Naive thymus-derived CD8-positive, alpha-beta T cell (primary cell): ENCODE data around the gene SCYGR1. TPM values are rescaled to one million over a fixed set of nuclear protein-coding genes. Genes with fewer than 3 reads are reported as not detected.
"Not testable (repeated sequence)": the region's sequence is repeated elsewhere in the genome, so short reads cannot be mapped to it uniquely, and the experiment has no call there.

Experiments used
- ATAC-seq, 2 donors: fragments of 150-1000 bp; cut with Tn5 transposase in 1 of 2; sonication (Bioruptor Pico), chemical (Tn5 transposase) in 1 of 2; 1 replicate in 1 of 2; 2 replicates in 1 of 2; pipeline ENCODE4 v1.10.0; 2021; ENCODE audit warnings: mild to moderate bottlenecking in 2 of 2, moderate library complexity in 2 of 2
- POLR2A ChIA-PET: fragments of 350-600 bp; sonication (Branson Sonifier 250); formaldehyde crosslinking; loops from one replicate; lab custom pipeline; 2021; ENCODE audit warnings: antibody characterized with exemption; lab: Charles Lee
- DNase-seq, 10 donors: peaks; one replicate each; pipeline versions ENCODE4 v3.0.0 to v3.0.0-alpha.2; 2020 to 2022
- H3K27ac Mint-ChIP-seq, 10 donors: one replicate each; pipeline ENCODE4 v1.8.0; 2020 to 2022; ENCODE audit warnings: mild to moderate bottlenecking in 10 of 10, mixed read lengths in 10 of 10, moderate library complexity in 4 of 10, inconsistent platforms in 1 of 10
- H3K27me3 Mint-ChIP-seq, 5 donors: one replicate each; pipeline ENCODE4 v1.8.0; 2021 to 2022; ENCODE audit warnings: mixed read lengths in 5 of 5
- H3K36me3 Mint-ChIP-seq, 3 donors: one replicate each; pipeline ENCODE4 v1.8.0; 2020 to 2022; ENCODE audit warnings: mixed read lengths in 3 of 3, mild to moderate bottlenecking in 2 of 3, inconsistent platforms in 1 of 3
- H3K4me1 Mint-ChIP-seq, 4 donors: one replicate each; pipeline ENCODE4 v1.8.0; 2021 to 2022; ENCODE audit warnings: mixed read lengths in 4 of 4
- H3K4me3 Mint-ChIP-seq, 10 donors: one replicate each; pipeline ENCODE4 v1.8.0; 2020 to 2022; ENCODE audit warnings: mild to moderate bottlenecking in 10 of 10, mixed read lengths in 10 of 10, moderate library complexity in 6 of 10, inconsistent platforms in 1 of 10
- H3K9me3 Mint-ChIP-seq, 9 donors: one replicate each; pipeline ENCODE4 v1.8.0; 2020 to 2022; ENCODE audit warnings: mixed read lengths in 9 of 9, mild to moderate bottlenecking in 3 of 9, inconsistent platforms in 1 of 9, moderate library complexity in 1 of 9
- polyA plus RNA-seq, 3 donors: library from polyadenylated mRNA; unstranded; fragments of 300-500 nt; fragmentation: Illumina TruSeq; gene quantifications; one replicate each; pipeline ENCODE4 v1.2.3, GENCODE V29; 2021
- total RNA-seq, 8 experiments: library from RNA in 2 of 8; stranded (reverse) in 2 of 8; gene quantifications; one replicate each; pipeline ENCODE4 v1.2.3 and lab custom pipeline; 2021 to 2026

The SCYGR1 gene
- total and polyA plus RNA-seq, 5 experiments from 2014 or later: not detected

GRCh38 chr2:227397562-227397961 lies 9.8 kb upstream of the SCYGR1 start:
- H3K36me3 Mint-ChIP-seq: no peaks in the 10 kb centered on the region
- H3K27ac Mint-ChIP-seq: peak overlapping the region in 1 of 10 donors; percentile 0
- peaks cover 15 to 36% (median 21%) of the 10 kb centered on the region in 4 donors for H3K4me1 Mint-ChIP-seq
- no peak overlapping the region for H3K4me3 Mint-ChIP-seq
- POLR2A ChIA-PET: no interaction called here
- no peak for ATAC-seq
- no peak for DNase-seq
- H3K9me3 Mint-ChIP-seq: no peaks in the 10 kb centered on the region
- peaks cover 0 to 1% (median 0%) of the 10 kb centered on the region in 5 donors for H3K27me3 Mint-ChIP-seq

- POLR2A ChIA-PET: no interaction called here
- Mint-ChIP-seq H3K4me3 (no peak overlapping the region), H3K27ac (peak overlapping the region in 1 of 10 donors; percentile 4), H3K27me3 (peaks cover 0 to 1% (median 0%) of the 10 kb centered on the region in 5 donors), H3K9me3 (no peaks in the 10 kb centered on the region), H3K4me1 (peaks cover 8 to 20% (median 14%) of the 10 kb centered on the region in 4 donors), H3K36me3 (no peaks in the 10 kb centered on the region)
- DNase-seq (no peak), ATAC-seq (no peak)
Observed at GRCh38 chr2:227395556-227395955, 7.8 kb upstream of the SCYGR1 start.

GRCh38 chr2:227394401-227394800 lies 6.7 kb upstream of the SCYGR1 start:
- Mint-ChIP-seq H3K4me3 (no peak overlapping the region), H3K4me1 (peaks cover 8 to 20% (median 14%) of the 10 kb centered on the region in 4 donors), H3K27me3 (peaks cover 0 to 1% (median 0%) of the 10 kb centered on the region in 5 donors), H3K36me3 (no peaks in the 10 kb centered on the region), H3K27ac (no peak overlapping the region), H3K9me3 (no peaks in the 10 kb centered on the region)
- no peak for ATAC-seq
- POLR2A ChIA-PET: interaction anchor here (0.6 kb wide), 1 partner anchor 12 kb away, joined by 4 read pairs; no protein-coding TSS in a partner anchor
- no peak for DNase-seq

DNA sequence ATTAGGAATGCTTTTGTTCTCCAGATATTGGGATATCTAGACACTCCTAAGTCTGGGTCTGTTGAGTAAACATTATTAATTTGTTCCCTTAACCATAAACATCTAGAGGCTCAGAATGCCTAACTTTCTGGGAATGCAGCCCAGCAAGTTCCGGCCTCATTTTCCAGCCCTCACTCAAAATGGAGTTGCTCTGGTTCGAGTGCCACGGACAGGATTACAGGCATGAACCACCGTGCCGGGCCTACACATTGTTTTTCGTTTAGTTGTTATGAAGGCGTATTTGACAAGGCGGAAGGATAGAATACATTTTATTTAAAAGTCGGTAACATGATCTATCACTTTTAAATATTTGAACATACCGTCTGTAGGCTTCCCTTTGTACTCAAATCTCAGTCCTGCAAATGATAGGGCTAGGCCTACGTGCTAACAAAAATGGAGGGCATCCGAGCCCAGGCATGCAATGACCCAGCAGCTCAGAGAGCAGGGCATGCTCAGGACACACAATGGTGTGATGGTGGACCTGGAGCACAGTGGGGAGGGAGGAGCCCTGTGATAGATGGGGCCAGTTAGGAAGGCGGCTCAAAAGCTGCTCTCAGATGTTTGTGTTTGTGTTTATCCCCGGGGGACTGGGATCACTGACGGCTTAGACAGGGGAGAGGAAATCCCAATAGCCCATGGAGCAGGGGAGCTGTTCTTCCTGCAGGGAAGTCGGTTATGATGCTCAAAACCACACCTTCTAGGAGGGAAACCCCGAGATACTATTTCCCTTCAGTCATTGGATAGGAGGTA lies 2.9 kb upstream of the SCYGR1 start:
- Mint-ChIP-seq H3K9me3 (no peaks in the 10 kb centered on the region), H3K27me3 (no peaks in the 10 kb centered on the region), H3K4me1 (peaks cover 0 to 10% (median 7%) of the 10 kb centered on the region in 4 donors), H3K36me3 (no peaks in the 10 kb centered on the region), H3K27ac (peak overlapping the region in 1 of 10 donors; percentile 75), H3K4me3 (no peak overlapping the region)
- DNase-seq: no peak
- POLR2A ChIA-PET: no interaction called here
- ATAC-seq: no peak

DNA sequence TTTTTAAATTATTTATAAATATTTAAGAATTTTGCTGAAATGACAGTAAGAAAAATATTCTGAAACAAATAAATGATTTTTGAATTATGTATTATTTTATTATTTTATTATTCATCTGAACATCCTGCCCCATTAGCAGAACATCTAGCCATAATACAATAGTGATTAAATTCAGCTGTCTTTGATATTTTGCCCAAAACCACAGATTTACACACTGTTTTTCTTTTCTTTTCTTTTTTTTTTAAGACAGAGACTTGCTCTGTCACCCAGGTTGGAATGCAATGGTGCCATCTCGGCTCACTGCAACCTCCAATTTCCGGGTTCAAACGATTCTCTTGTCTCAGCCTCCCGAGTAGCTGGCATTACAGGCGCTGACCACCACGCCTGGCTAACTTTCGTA lies 1.9 kb upstream of the SCYGR1 start:
- Mint-ChIP-seq H3K27me3 (peaks cover 0 to 2% (median 0%) of the 10 kb centered on the region in 5 donors), H3K4me3 (no peak overlapping the region), H3K4me1 (peaks cover 0 to 11% (median 9%) of the 10 kb centered on the region in 4 donors), H3K27ac (no peak overlapping the region), H3K36me3 (no peaks in the 10 kb centered on the region), H3K9me3 (no peaks in the 10 kb centered on the region)
- DNase-seq: no peak
- POLR2A ChIA-PET: no interaction called here
- ATAC-seq: no peak

- H3K4me1 Mint-ChIP-seq: peaks cover 0 to 11% (median 9%) of the 10 kb centered on the region in 4 donors
- no peak overlapping the region for H3K27ac Mint-ChIP-seq
- no peaks in the 10 kb centered on the region for H3K36me3 Mint-ChIP-seq
- H3K27me3 Mint-ChIP-seq: peaks cover 0 to 2% (median 0%) of the 10 kb centered on the region in 5 donors
- POLR2A ChIA-PET: no interaction called here
- H3K4me3 Mint-ChIP-seq: no peak overlapping the region
- ATAC-seq (no peak), DNase-seq (no peak)
- no peaks in the 10 kb centered on the region for H3K9me3 Mint-ChIP-seq
Observed at GRCh38 chr2:227389231-227389630, 1.5 kb upstream of the SCYGR1 start.

DNA sequence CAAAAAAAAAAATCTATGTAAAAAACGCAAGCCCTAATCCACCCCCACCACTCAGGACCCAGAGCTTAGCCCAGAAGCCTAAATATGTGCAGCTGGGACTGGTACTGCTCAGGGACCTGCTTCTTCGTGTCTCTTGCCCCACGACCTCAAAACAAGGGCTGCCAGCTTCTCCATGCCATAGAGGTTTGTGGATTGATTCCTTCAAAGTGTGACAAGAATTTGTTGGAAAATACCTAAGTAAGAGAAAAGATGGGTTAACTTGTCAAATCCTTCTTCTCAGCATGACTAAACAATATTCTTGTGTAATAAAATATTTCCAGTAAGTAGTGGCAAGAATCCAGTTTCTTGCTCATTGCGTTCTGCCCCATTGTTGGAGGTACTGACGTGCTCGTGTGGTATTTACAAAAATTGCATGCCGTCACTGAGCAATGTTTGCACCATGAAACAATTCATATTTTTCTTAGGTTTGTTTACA lies 825 bp upstream of the SCYGR1 start:
- Mint-ChIP-seq H3K4me3 (no peak overlapping the region), H3K27ac (no peak overlapping the region), H3K27me3 (peaks cover 0 to 6% (median 2%) of the 10 kb centered on the region in 5 donors), H3K4me1 (peaks cover 0 to 10% (median 9%) of the 10 kb centered on the region in 4 donors), H3K9me3 (no peaks in the 10 kb centered on the region), H3K36me3 (no peaks in the 10 kb centered on the region)
- POLR2A ChIA-PET: no interaction called here
- DNase-seq (no peak), ATAC-seq (no peak)

- H3K9me3 Mint-ChIP-seq: peaks cover 0 to 1% (median 0%) of the 10 kb centered on the region in 9 donors
- H3K27ac Mint-ChIP-seq: no peak overlapping the region
- no peaks in the 10 kb centered on the region for H3K36me3 Mint-ChIP-seq
- peaks cover 0 to 21% (median 7%) of the 10 kb centered on the region in 4 donors for H3K4me1 Mint-ChIP-seq
- DNase-seq: no peak
- POLR2A ChIA-PET: no interaction called here
- no peak for ATAC-seq
- peaks cover 0 to 9% (median 2%) of the 10 kb centered on the region in 5 donors for H3K27me3 Mint-ChIP-seq
- H3K4me3 Mint-ChIP-seq: no peak overlapping the region
Observed at GRCh38 chr2:227386630-227387029, 1.1 kb downstream of the SCYGR1 start.

GRCh38 chr2:227383686-227384085 lies 4.1 kb downstream of the SCYGR1 start:
- peaks cover 0 to 22% (median 7%) of the 10 kb centered on the region in 4 donors for H3K4me1 Mint-ChIP-seq
- H3K27ac Mint-ChIP-seq: no peak overlapping the region
- ATAC-seq: no peak
- peaks cover 0 to 9% (median 5%) of the 10 kb centered on the region in 5 donors for H3K27me3 Mint-ChIP-seq
- POLR2A ChIA-PET: no interaction called here
- H3K9me3 Mint-ChIP-seq: peaks cover 0 to 1% (median 0%) of the 10 kb centered on the region in 9 donors
- H3K4me3 Mint-ChIP-seq: no peak overlapping the region
- H3K36me3 Mint-ChIP-seq: no peaks in the 10 kb centered on the region
- DNase-seq: no peak

- H3K27me3 Mint-ChIP-seq, POLR2A ChIA-PET, H3K27ac Mint-ChIP-seq, H3K4me3 Mint-ChIP-seq, H3K36me3 Mint-ChIP-seq, H3K9me3 Mint-ChIP-seq, DNase-seq, ATAC-seq: not testable (repeated sequence)
- H3K4me1 Mint-ChIP-seq: peaks cover 0 to 14% (median 3%) of the 10 kb centered on the region in 4 donors
Observed at GRCh38 chr2:227382241-227382835, 5.4 kb downstream of the SCYGR1 start.

- POLR2A ChIA-PET: no interaction called here
- Mint-ChIP-seq H3K9me3 (peaks cover 0 to 1% (median 0%) of the 10 kb centered on the region in 9 donors), H3K27ac (no peak within 1 kb of the TSS), H3K4me3 (no peak within 1 kb of the TSS), H3K4me1 (peaks cover 0 to 14% (median 2%) of the 10 kb centered on the region in 4 donors), H3K27me3 (peaks cover 0 to 8% (median 3%) of the 10 kb centered on the region in 5 donors), H3K36me3 (no peaks in the 10 kb centered on the region)
- DNase-seq (no peak), ATAC-seq (no peak)
Observed at GRCh38 chr2:227379095-227379494, 8.7 kb downstream of the SCYGR1 start, which contains the start of gene TM4SF20. TM4SF20 (minus strand) TSS chr2:227379306; CDS start chr2:227379268, 38 bp downstream.

GRCh38 chr2:227378371-227378782 lies 9.4 kb downstream of the SCYGR1 start:
- DNase-seq: no peak
- peaks cover 0 to 14% (median 3%) of the 10 kb centered on the region in 4 donors for H3K4me1 Mint-ChIP-seq
- no peak overlapping the region for H3K4me3 Mint-ChIP-seq
- ATAC-seq: no peak
- peaks cover 0 to 6% (median 0%) of the 10 kb centered on the region in 5 donors for H3K27me3 Mint-ChIP-seq
- POLR2A ChIA-PET: no interaction called here
- H3K9me3 Mint-ChIP-seq: peaks cover 0 to 1% (median 0%) of the 10 kb centered on the region in 9 donors
- no peak overlapping the region for H3K27ac Mint-ChIP-seq
- no peaks in the 10 kb centered on the region for H3K36me3 Mint-ChIP-seq
